ENCODE measurements around the gene MTTP. TPM values are rescaled to one million over a fixed set of nuclear protein-coding genes. Genes with fewer than 3 reads are reported as not detected.

MTTP gene
- total and polyA plus RNA-seq, 8 donors, result 0.05 to 39.1 (median 0.51) TPM; not detected in 4

DNA sequence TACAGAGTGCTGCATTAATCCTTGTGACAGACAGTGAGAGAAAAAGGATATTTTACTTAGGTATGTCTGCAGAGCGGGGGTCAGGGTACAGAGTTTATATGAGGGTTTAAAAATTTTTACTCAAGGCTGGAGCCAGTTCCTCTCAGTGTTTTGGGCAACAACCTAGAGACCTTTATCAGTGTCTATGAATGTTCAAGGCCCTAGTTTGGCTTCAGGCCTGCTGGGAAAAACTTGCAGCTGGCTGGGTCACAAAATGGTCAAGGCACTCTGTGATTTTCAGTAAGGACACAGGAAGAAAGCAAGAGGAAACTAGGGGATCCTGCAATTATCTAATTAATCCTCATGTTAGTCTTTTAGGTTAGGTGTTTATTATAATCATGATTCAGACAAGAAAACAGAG is 93.8 kb downstream of the MTTP start:
- no peak for DNase-seq
- intact Hi-C loops (cut with DNase I; ENCODE audit: low total_unique reads), result no loop called here
- 68 to 100% (median 87%) methylated on average over 1 of the region's 1 CpG for WGBS, 5 donors

GRCh38 chr4:99669084-99669483 is 94.5 kb downstream of the MTTP start:
- H3K4me3 ChIP-seq, result no peak overlapping the region
- intact Hi-C loops (cut with DNase I; ENCODE audit: low total_unique reads), result no loop called here
- no peak overlapping the region for H3K27ac ChIP-seq
- no peaks in the 10 kb centered on the region for H3K36me3 ChIP-seq
- no peak for TF ChIP-seq EP300 (IDR thresholded peaks at IDR 0.05)
- no peak for TF ChIP-seq CTCF (IDR thresholded peaks at IDR 0.05)
- TF ChIP-seq POLR2AphosphoS5 (IDR thresholded peaks at IDR 0.05), result no peak
- TF ChIP-seq POLR2A (IDR thresholded peaks at IDR 0.05), result no peak
- DNase-seq, result no peak
- no peaks in the 10 kb centered on the region for H3K27me3 ChIP-seq
- WGBS, 5 donors, result 82 to 93% (median 89%) methylated on average over 1 of the region's 1 CpG
- no peaks in the 10 kb centered on the region for H3K4me1 ChIP-seq
- H3K9me3 ChIP-seq, result peaks cover 0 to 31% (median 11%) of the 10 kb centered on the region in 4 donors

More for the DNA sequence above, 93.8 kb downstream of the MTTP start:
- H3K9me3 ChIP-seq, result peaks cover 0 to 25% (median 9%) of the 10 kb centered on the region in 4 donors
- H3K27me3 ChIP-seq, result no peaks in the 10 kb centered on the region
- H3K27ac ChIP-seq, result no peak overlapping the region
- H3K4me1 ChIP-seq, result no peaks in the 10 kb centered on the region
- H3K4me3 ChIP-seq, result no peak overlapping the region
- no peak for TF ChIP-seq POLR2AphosphoS5 (IDR thresholded peaks at IDR 0.05)
- no peak for TF ChIP-seq CTCF (IDR thresholded peaks at IDR 0.05)
- TF ChIP-seq POLR2A (IDR thresholded peaks at IDR 0.05), result no peak
- TF ChIP-seq EP300 (IDR thresholded peaks at IDR 0.05), result no peak
- no peaks in the 10 kb centered on the region for H3K36me3 ChIP-seq

GRCh38 chr4:99670409-99671073 is 95.9 kb downstream of the MTTP start:
- intact Hi-C loops (cut with DNase I; ENCODE audit: low total_unique reads), result no loop called here
- DNase-seq, result no peak
- Histone ChIP-seq H3K27me3 (no peaks in the 10 kb centered on the region), H3K9me3 (peaks cover 0 to 31% (median 11%) of the 10 kb centered on the region in 4 donors), H3K36me3 (no peaks in the 10 kb centered on the region), H3K4me1 (no peaks in the 10 kb centered on the region), H3K4me3 (no peak overlapping the region), H3K27ac (no peak overlapping the region)
- 42 to 65% (median 50%) methylated on average over 4 to 5 of the region's 5 CpGs for WGBS, 5 donors
- no peak for TF ChIP-seq CTCF (IDR thresholded peaks at IDR 0.05)
- no peak for TF ChIP-seq POLR2A (IDR thresholded peaks at IDR 0.05)
- no peak for TF ChIP-seq POLR2AphosphoS5 (IDR thresholded peaks at IDR 0.05)
- no peak for TF ChIP-seq EP300 (IDR thresholded peaks at IDR 0.05)

Other genes with a start within 250 kb of the MTTP start
- gene ADH1C, start 222.1 kb upstream of the MTTP start, total RNA-seq, result 100 to 1,000 TPM in 2 of 5 donors, 10 to 100 TPM in 2, not detected in 1; 58.5 to 427 (median 233) TPM
- 100 to 1,000 TPM in 1 of 3 donors, 10 to 100 TPM in 2; 29.9 to 150 (median 61.3) TPM for gene ADH1C, start 222.1 kb upstream of the MTTP start, polyA plus RNA-seq
- 10 to 100 TPM in 1 of 5 donors, 1 to 10 TPM in 3, not detected in 1; 1.3 to 20.6 (median 4.4) TPM for gene ADH7, start 139.5 kb upstream of the MTTP start, total RNA-seq
- 10 to 100 TPM in 2 of 3 donors, 1 to 10 TPM in 1; 1.2 to 84.2 (median 62.2) TPM for gene ADH7, start 139.5 kb upstream of the MTTP start, polyA plus RNA-seq
- gene C4orf17, start 63.8 kb upstream of the MTTP start, total RNA-seq, result not detected
- not detected for gene C4orf17, start 63.8 kb upstream of the MTTP start, polyA plus RNA-seq
- gene TRMT10A, start 10.8 kb upstream of the MTTP start, total RNA-seq, result 10 to 100 TPM in 1 of 5 donors, 1 to 10 TPM in 3, not detected in 1; 1.3 to 60.7 (median 5.4) TPM
- gene TRMT10A, start 10.8 kb upstream of the MTTP start, polyA plus RNA-seq, result 1 to 10 TPM; 3.9 to 5.2 (median 4.2) TPM
- gene C4orf54, start 83.0 kb downstream of the MTTP start, total RNA-seq, result under 1 TPM in 1 of 5 donors, not detected in 4; under 0.01 TPM
- gene C4orf54, start 83.0 kb downstream of the MTTP start, polyA plus RNA-seq, result under 1 TPM in 1 of 3 donors, not detected in 2; 0.15 TPM
- gene DAPP1, start 242.0 kb downstream of the MTTP start, total RNA-seq, result 10 to 100 TPM in 3 of 5 donors, 1 to 10 TPM in 1, under 1 TPM in 1; 0.45 to 72.4 (median 13.4) TPM
- gene DAPP1, start 242.0 kb downstream of the MTTP start, polyA plus RNA-seq, result 1 to 10 TPM; 1.6 to 8.2 (median 7.2) TPM

All from stomach (tissue), 9 donors.